Heart right ventricle (tissue), 16 donors: ENCODE results near the gene FCN3. TPM values are rescaled to one million over a fixed set of nuclear protein-coding genes. Genes with fewer than 3 reads are reported as not detected.

Experiments used
- ATAC-seq, 8 donors: fragments of 200-7000 bp; cut with Tn5 transposase; one replicate each; pipeline ENCODE4 v1.9.1; 2020; ENCODE audit warnings: mild to moderate bottlenecking in 8 of 8, moderate library complexity in 8 of 8, moderate number of reproducible peaks in 1 of 8
- DNase-seq, 2 donors: peaks; one replicate each; pipeline ENCODE4 v3.0.0-alpha.2; 2020
- H3K27ac ChIP-seq, 10 donors: fragments of 200-600 bp; sonication (generic) in 2 of 10; one replicate each; pipeline versions ENCODE4 v1.5.0 to v1.8.0; 2020 to 2022; ENCODE audit warnings: mild to moderate bottlenecking in 3 of 10
- H3K27me3 ChIP-seq, 7 donors: fragments of 200-600 bp; one replicate each; pipeline ENCODE4 v1.8.0; 2021 to 2022; ENCODE audit warnings: mild to moderate bottlenecking in 2 of 7
- H3K36me3 ChIP-seq, 9 donors: fragments of 200-600 bp; sonication (generic) in 1 of 9; one replicate each; pipeline versions ENCODE4 v1.5.0 to v1.8.0; 2020 to 2022; ENCODE audit warnings: mild to moderate bottlenecking in 2 of 9
- H3K4me1 ChIP-seq, 9 donors: fragments of 200-600 bp; sonication (generic) in 1 of 9; one replicate each; pipeline versions ENCODE4 v1.5.0 to v1.8.0; 2020 to 2022; ENCODE audit warnings: mild to moderate bottlenecking in 4 of 9
- H3K4me3 ChIP-seq, 10 donors: fragments of 200-600 bp; sonication (generic) in 2 of 10; one replicate each; pipeline versions ENCODE4 v1.5.0 to v1.8.0; 2020 to 2022; ENCODE audit warnings: mild to moderate bottlenecking in 7 of 10, moderate library complexity in 2 of 10
- H3K9me3 ChIP-seq, 11 donors: fragments of 200-600 bp in 10 of 11; sonication (generic) in 2 of 11; one replicate each; pipeline versions ENCODE4 v1.5.0 to v1.8.0; 2013 to 2022; ENCODE audit warnings: mild to moderate bottlenecking in 2 of 11, control low read depth in 1 of 11, moderate library complexity in 1 of 11
- WGBS, 2 donors: extraction: QIAGEN DNeasy Blood & Tissue Kit; methylation state at CpG; one replicate each; pipeline ENCODE4 v1.1.7; 2013; ENCODE audit warnings: inconsistent platforms in 1 of 2; 5-methylcytosine and 5-hydroxymethylcytosine counted together
- intact Hi-C, 10 donors: fragments of 100-400 bp; cut with DNase I; formaldehyde crosslinking; loops; one replicate each; pipeline versions ENCODE4 v1.11.1 to v1.14.2; 2022
- polyA plus RNA-seq, 2 donors: library from polyadenylated mRNA; stranded (reverse); fragments of 200-250 nt; gene quantifications; one replicate each; pipeline ENCODE4 v1.2.3, GENCODE V29; 2013
- total RNA-seq, 10 donors: library from RNA; stranded (reverse); fragmentation: NEBNext Ultra II Directional in 3 of 10; extraction: Animal tissue kit (Norgen Biotek cat#: 25700) in 3 of 10; gene quantifications; one replicate each; pipeline versions ENCODE4 v1.2.1 to v1.2.4, GENCODE V29; 2021 to 2023
- TF ChIP-seq, protein P1 (sequence below), 9 donors: fragments of 200-600 bp; sonication (generic) in 2 of 9; IDR thresholded peaks; one replicate each; pipeline versions ENCODE4 v1.5.0 to v1.8.0; 2021 to 2022; ENCODE audit warnings: antibody characterized with exemption in 9 of 9, mild to moderate bottlenecking in 5 of 9, moderate library complexity in 1 of 9
- donor health status: Arrhythmogenic right ventricular cardiomyopathy.
- donor health status: ischemic (EF 13 %, LVEDD 7.1; RV severe dilation, severe dysfunction).
- donor health status: healthy with polysubstance abuse.
- donor health status: DM: no; HTN: yes; CAD: no.
- donor health status: DM: no; HTN: no; CAD: no.
- donor health status: ischemic (EF 25% LVEDD 6.9; RV normal size, moderate dysfunction).
- donor health status: ischemic (EF 25% LVEDD 5.7; RV mildly dilated, moderate dysfunction).
- donor health status: healthy.
- donor health status: DM: yes; HTN: yes; CAD: no.
- donor health status: Ischemic cardiomyopathy.
- donor health status: ischemic (EF 35%, LVEDD 5.7; RV mildly dilated, moderate dysfunction).
- donor health status: nonischemic (EF 11% LVEDD 7.7; RV severe dilation, severe dysfunction).
- donor health status: DM: yes; HTN: yes; CAD: no.
- donor health status: PGD.
- donor health status: ischemic (EF 29% LVEDD 5.4; RV normal size, mild dysfunction).
- donor health status: nonischemic (EF 23%, LVEDD 6.1; RV moderate dilation, normal function).

Gene FCN3
- total and polyA plus RNA-seq, 12 donors: 1.6 to 210 (median 10.9) TPM

DNA sequence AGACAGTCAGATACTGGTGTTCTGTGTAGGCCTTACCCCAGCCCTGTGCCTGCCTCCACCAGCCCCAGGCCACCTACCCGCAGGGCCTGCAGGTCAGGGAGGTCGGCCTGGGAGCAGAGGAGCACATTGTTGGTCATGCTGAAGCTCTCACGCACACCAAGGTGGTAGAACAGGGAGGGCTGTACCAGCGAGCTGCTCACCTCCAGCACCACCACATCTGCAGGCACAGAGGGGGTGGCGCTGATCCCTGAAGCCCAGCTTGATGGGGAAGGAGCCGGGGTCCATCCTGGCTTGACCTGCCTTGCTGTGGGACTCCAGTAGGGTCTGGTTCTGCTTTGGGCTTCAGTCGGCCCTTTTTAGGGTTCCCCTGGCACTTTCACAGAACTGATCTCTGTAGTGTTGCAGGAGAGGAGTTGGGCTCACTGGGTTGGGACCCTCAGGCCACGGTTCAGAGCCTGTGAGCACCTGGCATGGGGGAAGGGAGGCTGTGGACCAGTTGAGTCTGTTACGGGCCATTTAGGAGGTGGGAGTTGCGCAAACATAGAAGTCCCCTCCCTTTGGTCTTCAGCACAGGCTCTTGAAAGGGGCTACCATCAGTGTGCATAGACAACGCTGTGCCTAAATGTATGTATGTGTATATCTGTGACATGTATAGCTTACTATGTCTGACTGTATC, 9.8 kb downstream of the FCN3 start:
- TF ChIP-seq, protein P1, sequence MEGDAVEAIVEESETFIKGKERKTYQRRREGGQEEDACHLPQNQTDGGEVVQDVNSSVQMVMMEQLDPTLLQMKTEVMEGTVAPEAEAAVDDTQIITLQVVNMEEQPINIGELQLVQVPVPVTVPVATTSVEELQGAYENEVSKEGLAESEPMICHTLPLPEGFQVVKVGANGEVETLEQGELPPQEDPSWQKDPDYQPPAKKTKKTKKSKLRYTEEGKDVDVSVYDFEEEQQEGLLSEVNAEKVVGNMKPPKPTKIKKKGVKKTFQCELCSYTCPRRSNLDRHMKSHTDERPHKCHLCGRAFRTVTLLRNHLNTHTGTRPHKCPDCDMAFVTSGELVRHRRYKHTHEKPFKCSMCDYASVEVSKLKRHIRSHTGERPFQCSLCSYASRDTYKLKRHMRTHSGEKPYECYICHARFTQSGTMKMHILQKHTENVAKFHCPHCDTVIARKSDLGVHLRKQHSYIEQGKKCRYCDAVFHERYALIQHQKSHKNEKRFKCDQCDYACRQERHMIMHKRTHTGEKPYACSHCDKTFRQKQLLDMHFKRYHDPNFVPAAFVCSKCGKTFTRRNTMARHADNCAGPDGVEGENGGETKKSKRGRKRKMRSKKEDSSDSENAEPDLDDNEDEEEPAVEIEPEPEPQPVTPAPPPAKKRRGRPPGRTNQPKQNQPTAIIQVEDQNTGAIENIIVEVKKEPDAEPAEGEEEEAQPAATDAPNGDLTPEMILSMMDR (IDR thresholded peaks at IDR 0.05): no peak
- Histone ChIP-seq H3K27ac (peak overlapping the region in 9 of 10 donors; percentile 97 to 100 (median 98)), H3K9me3 (no peaks in the 10 kb centered on the region), H3K27me3 (no peaks in the 10 kb centered on the region), H3K4me3 (peak overlapping the region; percentile 45 to 90 (median 77)), H3K36me3 (peaks cover 6 to 50% (median 35%) of the 10 kb centered on the region in 9 donors), H3K4me1 (peaks cover 25 to 61% (median 45%) of the 10 kb centered on the region in 9 donors)
- no peak for ATAC-seq
- intact Hi-C loops: loop anchor here in 3 of 10 donors (5.0 kb wide), 2 partner anchors 38 to 43 kb away; partner anchors contain the start of gene TMEM222 (in 2 of the 3)
- no peak for DNase-seq
- 76 to 81% methylated on average over 11 of the region's 11 CpGs for WGBS, 2 donors

DNA sequence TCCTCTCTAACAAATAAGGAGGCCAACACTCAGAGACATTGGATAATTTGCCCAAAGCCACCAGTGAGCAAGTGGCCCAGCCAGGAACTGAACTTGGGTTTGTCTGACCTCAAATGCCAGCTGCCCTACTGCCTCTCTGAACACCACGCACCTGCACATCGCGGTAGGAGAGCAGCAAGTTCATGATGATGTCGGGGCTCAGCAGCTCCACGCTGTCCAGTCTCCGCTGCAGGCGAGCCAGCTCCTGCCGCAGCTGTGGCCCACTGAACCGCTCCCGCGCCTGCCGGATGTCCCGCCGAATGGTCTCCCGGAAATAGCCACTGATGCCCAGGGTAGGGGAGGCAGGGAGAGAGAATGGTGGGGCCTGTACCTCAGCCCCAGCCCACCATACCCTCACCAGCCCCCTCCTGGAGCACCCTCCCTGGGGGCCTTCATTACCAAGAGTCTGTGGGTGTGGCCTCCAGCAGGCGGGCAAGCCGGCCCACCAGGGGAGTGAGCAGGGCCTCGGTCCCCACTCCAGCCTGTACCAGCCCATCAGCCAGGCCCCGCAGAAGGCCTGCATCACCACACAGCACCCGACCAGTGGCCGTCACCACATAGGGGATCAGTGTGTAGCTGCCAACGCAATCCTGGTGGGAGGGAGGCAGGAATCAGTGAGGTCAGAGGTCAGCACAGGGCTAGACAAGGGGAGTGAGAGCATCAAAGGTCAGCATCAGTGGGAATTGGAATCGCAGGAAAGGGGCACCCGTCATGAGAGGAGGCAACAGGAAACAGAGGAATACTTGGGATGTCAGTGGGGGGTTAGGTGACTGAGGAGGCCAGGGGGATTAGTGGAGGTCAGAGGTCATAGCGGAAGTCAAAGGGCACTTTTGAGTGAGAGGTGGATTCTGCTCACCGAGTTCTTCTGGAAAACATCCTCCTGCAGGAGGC, 10.6 kb downstream of the FCN3 start:
- H3K9me3 ChIP-seq: no peaks in the 10 kb centered on the region
- intact Hi-C loops: loop anchor here in 1 of 10 donors (5.0 kb wide), 1 partner anchor 37 kb away; no protein-coding TSS in a partner anchor
- H3K27ac ChIP-seq: peak overlapping the region in 3 of 10 donors; percentile 97 to 100 (median 99)
- TF ChIP-seq, protein P1 (IDR thresholded peaks at IDR 0.05): no peak
- no peaks in the 10 kb centered on the region for H3K27me3 ChIP-seq
- ATAC-seq: no peak
- peak overlapping the region in 6 of 10 donors; percentile 59 to 90 (median 78) for H3K4me3 ChIP-seq
- peaks cover 6 to 58% (median 42%) of the 10 kb centered on the region in 9 donors for H3K36me3 ChIP-seq
- DNase-seq: no peak
- peaks cover 25 to 55% (median 38%) of the 10 kb centered on the region in 9 donors for H3K4me1 ChIP-seq
- 89 to 91% methylated on average over 26 of the region's 26 CpGs for WGBS, 2 donors

DNA sequence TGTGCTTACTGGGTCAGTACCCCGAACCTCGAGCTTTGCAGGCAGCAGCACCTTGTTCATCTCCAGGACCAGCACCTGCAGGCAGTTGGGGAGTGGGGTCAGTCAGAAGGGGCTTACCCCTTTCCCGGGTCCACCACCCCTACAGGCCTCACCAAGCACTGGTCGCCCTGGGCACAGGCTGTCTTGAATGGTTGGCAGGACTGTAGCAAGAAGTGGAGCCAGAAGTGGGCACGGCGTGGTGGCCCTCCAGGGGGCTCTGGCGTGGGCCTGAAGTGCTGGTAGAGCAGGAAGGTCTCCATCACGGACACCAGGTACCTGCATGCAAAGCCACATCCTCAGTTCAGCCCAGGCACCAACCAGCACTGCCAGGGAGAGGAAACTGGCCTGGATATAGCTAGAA, 13.1 kb downstream of the FCN3 start:
- WGBS, 2 donors: 95 to 98% methylated on average over 8 of the region's 8 CpGs
- no peak for DNase-seq
- intact Hi-C loops: loop anchor here in 1 of 10 donors (5.0 kb wide), 1 partner anchor 34 kb away; no protein-coding TSS in a partner anchor

More for the DNA sequence above, 13.1 kb downstream of the FCN3 start:
- Histone ChIP-seq H3K4me1 (peaks cover 12 to 42% (median 22%) of the 10 kb centered on the region in 9 donors), H3K27ac (no peak overlapping the region), H3K4me3 (no peak overlapping the region), H3K27me3 (no peaks in the 10 kb centered on the region), H3K9me3 (no peaks in the 10 kb centered on the region), H3K36me3 (peaks cover 11 to 83% (median 61%) of the 10 kb centered on the region in 9 donors)
- ATAC-seq: no peak
- TF ChIP-seq, protein P1 (IDR thresholded peaks at IDR 0.05): no peak
